ENCODE measurements around the gene RAPGEF6.
A peak's percentile ranks its signal among the peaks of the same experiment; 100 is the strongest.
"Not testable (repeated sequence)": the region's sequence is repeated elsewhere in the genome, so short reads cannot be mapped to it uniquely, and the experiment has no call there.

RAPGEF6 gene

GRCh38 chr5:131487371-131487770, 147.7 kb downstream of the RAPGEF6 start:
- DNase-seq = not testable (repeated sequence)

GRCh38 chr5:131482617-131483016, 152.4 kb downstream of the RAPGEF6 start:
- DNase-seq = no peak

- no peak for DNase-seq
Observed at GRCh38 chr5:131481569-131481968, 153.5 kb downstream of the RAPGEF6 start.

- DNase-seq = no peak
Observed at GRCh38 chr5:131475541-131475941, 159.5 kb downstream of the RAPGEF6 start.

GRCh38 chr5:131473731-131474130, 161.3 kb downstream of the RAPGEF6 start:
- DNase-seq = no peak

GRCh38 chr5:131466171-131466766, 168.8 kb downstream of the RAPGEF6 start:
- no peak for DNase-seq

GRCh38 chr5:131463656-131464055, 171.4 kb downstream of the RAPGEF6 start:
- DNase-seq = no peak

GRCh38 chr5:131462454-131462853, 172.6 kb downstream of the RAPGEF6 start:
- no peak for DNase-seq

- no peak for DNase-seq
Observed at GRCh38 chr5:131461742-131462141, 173.3 kb downstream of the RAPGEF6 start.

GRCh38 chr5:131460867-131461572, 174.0 kb downstream of the RAPGEF6 start:
- no peak for DNase-seq

GRCh38 chr5:131460133-131460532, 174.9 kb downstream of the RAPGEF6 start:
- no peak for DNase-seq

GRCh38 chr5:131459216-131459615, 175.8 kb downstream of the RAPGEF6 start:
- no peak for DNase-seq

- no peak for DNase-seq
Observed at GRCh38 chr5:131457193-131457592, 177.8 kb downstream of the RAPGEF6 start.

- no peak for DNase-seq
Observed at GRCh38 chr5:131450941-131451340, 184.1 kb downstream of the RAPGEF6 start.

- DNase-seq = no peak
Observed at GRCh38 chr5:131441184-131441583, 193.8 kb downstream of the RAPGEF6 start.

- DNase-seq = no peak
Observed at GRCh38 chr5:131436081-131436480, 198.9 kb downstream of the RAPGEF6 start.

- DNase-seq = no peak
Observed at GRCh38 chr5:131433109-131433508, 201.9 kb downstream of the RAPGEF6 start.

- DNase-seq = no peak
Observed at GRCh38 chr5:131431794-131432193, 203.2 kb downstream of the RAPGEF6 start.

- no peak for DNase-seq
Observed at GRCh38 chr5:131430794-131431193, 204.2 kb downstream of the RAPGEF6 start.

GRCh38 chr5:131426011-131426410, 209.0 kb downstream of the RAPGEF6 start:
- DNase-seq = no peak

- no peak for DNase-seq
Observed at GRCh38 chr5:131423056-131423455, 212.0 kb downstream of the RAPGEF6 start.

- no peak for DNase-seq
Observed at GRCh38 chr5:131419877-131420276, 215.2 kb downstream of the RAPGEF6 start.

- no peak for DNase-seq
Observed at GRCh38 chr5:131418846-131419245, 216.2 kb downstream of the RAPGEF6 start.

- peak; percentile 12 for DNase-seq
Observed at GRCh38 chr5:131417240-131417869, 217.7 kb downstream of the RAPGEF6 start.

All from NCI-H1436 treated with DMSO at 0.1 percent for 48 hours (cell line).